Coronary artery (tissue), 2 donors: Measurements from ENCODE around the gene AEN.
A peak's percentile ranks its signal among the peaks of the same experiment; 100 is the strongest.

Experiments used
- DNase-seq: peaks from one replicate; pipeline ENCODE4 v3.0.0-alpha.2; 2017; ENCODE audit warnings: low spot score
- H3K27ac ChIP-seq, 2 donors: fragments of 200-600 bp; sonication (generic); one replicate each; pipeline ENCODE4 v1.5.1; 2016 to 2019
- H3K4me3 ChIP-seq: fragments of 200-600 bp; sonication (generic); 2 replicates; pipeline ENCODE4 v1.5.1; 2016; ENCODE audit warnings: mild to moderate bottlenecking, moderate library complexity
- TF ChIP-seq, protein P1 (sequence below): fragments of 200-600 bp; sonication (generic); IDR thresholded peaks from one replicate; pipeline ENCODE4 v1.5.1; 2019; ENCODE audit warnings: antibody characterized with exemption

AEN gene, protein sequence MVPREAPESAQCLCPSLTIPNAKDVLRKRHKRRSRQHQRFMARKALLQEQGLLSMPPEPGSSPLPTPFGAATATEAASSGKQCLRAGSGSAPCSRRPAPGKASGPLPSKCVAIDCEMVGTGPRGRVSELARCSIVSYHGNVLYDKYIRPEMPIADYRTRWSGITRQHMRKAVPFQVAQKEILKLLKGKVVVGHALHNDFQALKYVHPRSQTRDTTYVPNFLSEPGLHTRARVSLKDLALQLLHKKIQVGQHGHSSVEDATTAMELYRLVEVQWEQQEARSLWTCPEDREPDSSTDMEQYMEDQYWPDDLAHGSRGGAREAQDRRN

DNA sequence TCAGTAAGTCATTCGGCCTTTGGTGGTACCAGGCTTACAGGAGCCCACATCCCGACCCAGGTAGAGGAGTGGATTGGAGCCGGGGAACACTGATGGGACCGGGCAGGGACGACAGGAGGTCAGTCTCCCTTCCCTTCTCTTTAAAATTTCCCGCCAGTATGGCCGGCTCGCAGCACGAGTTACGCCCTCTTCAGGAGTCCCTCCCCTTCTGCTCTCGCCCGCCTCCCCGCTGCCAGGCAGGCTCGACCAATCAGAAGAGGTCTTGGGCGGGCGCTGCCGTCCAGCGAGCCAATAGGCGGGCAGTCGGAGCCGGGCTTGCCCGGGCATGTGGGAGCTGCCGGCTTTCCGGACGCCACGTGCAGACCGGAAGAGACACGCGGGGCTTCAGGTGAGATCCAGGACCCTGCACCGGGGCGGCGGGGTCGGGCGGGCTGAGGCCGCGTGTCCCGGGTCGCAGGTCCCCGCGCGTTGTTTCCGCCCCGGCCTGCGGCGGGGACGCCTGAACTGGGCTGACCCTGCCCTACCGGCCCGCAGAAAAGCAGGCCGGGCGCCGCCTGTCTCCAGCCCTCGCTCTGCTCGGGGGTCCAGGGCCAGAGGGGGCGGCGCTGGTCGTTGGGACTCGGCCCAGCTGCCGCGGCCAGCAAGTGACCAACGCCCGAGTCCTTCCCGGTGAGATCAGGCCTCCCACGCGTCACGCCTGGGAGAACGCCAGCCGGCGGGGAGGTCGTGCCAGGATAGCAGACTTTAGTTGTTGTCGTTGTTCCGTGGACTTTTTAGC, at the start of gene AEN:
TSS of gene AEN (plus strand) at position 346 of the 778 bp plus-strand sequence. CDS start 4,870 bp downstream, outside the sequence.
- peak within 1 kb of the TSS; percentile 59 to 86 for H3K27ac ChIP-seq
- TF ChIP-seq, protein P1, sequence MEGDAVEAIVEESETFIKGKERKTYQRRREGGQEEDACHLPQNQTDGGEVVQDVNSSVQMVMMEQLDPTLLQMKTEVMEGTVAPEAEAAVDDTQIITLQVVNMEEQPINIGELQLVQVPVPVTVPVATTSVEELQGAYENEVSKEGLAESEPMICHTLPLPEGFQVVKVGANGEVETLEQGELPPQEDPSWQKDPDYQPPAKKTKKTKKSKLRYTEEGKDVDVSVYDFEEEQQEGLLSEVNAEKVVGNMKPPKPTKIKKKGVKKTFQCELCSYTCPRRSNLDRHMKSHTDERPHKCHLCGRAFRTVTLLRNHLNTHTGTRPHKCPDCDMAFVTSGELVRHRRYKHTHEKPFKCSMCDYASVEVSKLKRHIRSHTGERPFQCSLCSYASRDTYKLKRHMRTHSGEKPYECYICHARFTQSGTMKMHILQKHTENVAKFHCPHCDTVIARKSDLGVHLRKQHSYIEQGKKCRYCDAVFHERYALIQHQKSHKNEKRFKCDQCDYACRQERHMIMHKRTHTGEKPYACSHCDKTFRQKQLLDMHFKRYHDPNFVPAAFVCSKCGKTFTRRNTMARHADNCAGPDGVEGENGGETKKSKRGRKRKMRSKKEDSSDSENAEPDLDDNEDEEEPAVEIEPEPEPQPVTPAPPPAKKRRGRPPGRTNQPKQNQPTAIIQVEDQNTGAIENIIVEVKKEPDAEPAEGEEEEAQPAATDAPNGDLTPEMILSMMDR = no peak
- DNase-seq = peak; percentile 97
- peak within 1 kb of the TSS; percentile 91 for H3K4me3 ChIP-seq

DNA sequence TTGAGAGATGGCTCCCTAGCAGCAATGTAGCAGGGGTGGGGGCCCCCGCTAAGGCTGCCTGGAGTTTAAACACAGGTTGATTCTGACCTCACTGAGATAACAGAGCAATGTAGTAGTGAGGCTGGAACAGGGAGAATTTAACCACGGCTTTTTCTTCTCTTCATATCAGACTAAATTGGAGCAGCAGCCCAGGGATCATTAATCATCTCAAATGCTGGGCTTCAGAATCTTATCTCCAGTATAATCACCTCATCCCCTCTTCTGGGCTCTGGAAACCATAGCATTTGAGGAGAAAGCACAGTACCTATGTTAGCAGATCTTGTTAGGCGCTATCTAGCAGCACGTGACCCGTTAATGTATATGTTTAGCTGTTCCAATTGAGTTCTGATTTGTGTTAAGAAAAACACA, 49.3 kb upstream of the AEN start:
- no peak overlapping the region for H3K4me3 ChIP-seq
- TF ChIP-seq, protein P1 = no peak
- DNase-seq = no peak
- no peak overlapping the region for H3K27ac ChIP-seq

DNA sequence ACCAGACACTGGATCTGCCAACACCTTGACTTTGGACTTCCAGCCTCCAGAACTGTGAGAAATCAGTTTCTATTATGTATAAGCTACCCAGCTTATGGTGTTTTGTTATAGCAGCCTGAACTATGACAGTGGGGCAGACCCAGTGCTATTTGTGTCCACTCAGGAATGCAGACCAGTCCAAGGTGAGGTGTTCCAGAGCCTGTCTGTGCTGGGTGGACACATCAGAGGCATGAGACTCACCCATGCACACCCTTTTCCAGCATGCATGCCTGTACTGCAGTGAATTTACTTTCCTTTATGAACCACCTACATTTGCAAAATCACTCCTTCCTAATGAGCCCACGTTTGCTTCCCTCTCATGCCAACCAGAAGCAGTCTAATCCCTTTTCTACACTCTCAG, 47.1 kb upstream of the AEN start:
- DNase-seq = no peak
- TF ChIP-seq, protein P1 = no peak
- Histone ChIP-seq H3K27ac (no peak overlapping the region), H3K4me3 (no peak overlapping the region)

DNA sequence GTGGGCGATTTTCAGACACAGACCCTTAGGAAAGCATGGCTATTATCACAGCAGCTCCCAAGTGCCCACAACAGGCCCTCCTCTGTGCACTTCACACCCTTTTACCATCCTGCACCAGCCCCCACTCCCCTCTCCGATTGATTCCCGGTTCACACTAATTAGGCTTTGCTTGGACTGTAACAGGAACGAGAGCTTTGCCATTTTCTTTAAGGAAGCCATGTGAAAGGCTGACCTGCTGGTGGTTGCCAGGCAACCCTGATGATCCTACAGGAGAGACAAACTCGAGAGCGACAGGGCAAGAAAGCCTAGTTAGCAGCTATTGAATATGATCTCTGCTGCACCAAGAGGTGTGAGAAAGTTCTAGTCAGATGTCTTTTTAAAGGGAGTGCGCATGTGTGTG, 46.5 kb upstream of the AEN start:
- Histone ChIP-seq H3K27ac (no peak overlapping the region), H3K4me3 (no peak overlapping the region)
- DNase-seq = no peak
- TF ChIP-seq, protein P1 = no peak

DNA sequence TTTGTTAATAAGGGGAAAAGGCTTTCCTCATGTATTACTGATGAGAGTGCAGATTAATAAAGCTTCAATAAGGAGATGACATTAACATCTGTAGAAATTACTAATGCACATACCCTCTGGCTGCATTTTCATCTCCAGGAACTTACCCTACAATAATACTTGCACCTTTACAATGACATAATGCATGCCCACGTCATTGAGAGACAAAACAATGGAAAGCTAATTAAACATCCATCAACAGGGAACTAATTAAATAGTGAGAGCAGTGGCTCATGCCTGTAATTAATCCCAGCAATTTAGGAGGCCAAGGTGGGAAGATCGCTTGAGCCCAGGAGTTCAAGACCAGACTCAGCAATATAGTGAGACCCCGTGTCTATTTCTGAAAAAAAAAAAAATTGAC, 41.8 kb upstream of the AEN start:
- Histone ChIP-seq H3K27ac (no peak overlapping the region), H3K4me3 (no peak overlapping the region)
- TF ChIP-seq, protein P1 = no peak
- no peak for DNase-seq

DNA sequence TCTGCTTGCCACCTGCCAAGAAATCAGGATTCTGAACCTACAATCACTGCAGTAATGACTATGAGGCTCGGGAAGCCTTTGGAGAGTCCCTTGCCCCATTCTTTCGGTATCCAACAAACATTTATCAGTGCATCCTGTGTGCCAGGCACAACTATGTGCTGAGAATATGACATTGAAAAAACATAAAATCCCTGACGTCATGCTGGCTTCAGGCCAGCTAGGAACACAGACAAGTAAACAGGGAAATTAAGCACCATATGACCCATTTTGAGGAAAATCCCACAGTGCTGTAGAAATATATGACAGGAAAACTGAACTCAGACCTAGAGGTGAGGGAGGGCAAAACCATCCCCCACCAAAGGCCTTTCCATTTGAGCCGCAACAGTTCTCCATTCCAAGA, 40.6 kb upstream of the AEN start:
- DNase-seq = no peak
- Histone ChIP-seq H3K27ac (no peak overlapping the region), H3K4me3 (no peak overlapping the region)
- TF ChIP-seq, protein P1 = no peak
